Tibial nerve (tissue), 3 donors: ENCODE measurements around the gene CFAP54.

Source experiments
- POLR2A ChIP-seq, 2 donors: fragments of 450-650 bp; IDR thresholded peaks; one replicate each; pipeline ENCODE4 v1.6.1; 2017; ENCODE audit warnings: antibody characterized with exemption in 2 of 2, mild to moderate bottlenecking in 2 of 2, moderate library complexity in 2 of 2
- TF ChIP-seq, protein P1 (sequence below), 5 experiments: fragments of 200-600 bp in 3 of 5; fragments of 450-650 bp in 2 of 5; sonication (generic) in 3 of 5; IDR thresholded peaks; one replicate each; pipeline ENCODE4 v1.5.1; 2016 to 2019; ENCODE audit warnings: antibody characterized with exemption in 5 of 5, mild to moderate bottlenecking in 3 of 5, moderate library complexity in 2 of 5

- TF ChIP-seq, protein P1, sequence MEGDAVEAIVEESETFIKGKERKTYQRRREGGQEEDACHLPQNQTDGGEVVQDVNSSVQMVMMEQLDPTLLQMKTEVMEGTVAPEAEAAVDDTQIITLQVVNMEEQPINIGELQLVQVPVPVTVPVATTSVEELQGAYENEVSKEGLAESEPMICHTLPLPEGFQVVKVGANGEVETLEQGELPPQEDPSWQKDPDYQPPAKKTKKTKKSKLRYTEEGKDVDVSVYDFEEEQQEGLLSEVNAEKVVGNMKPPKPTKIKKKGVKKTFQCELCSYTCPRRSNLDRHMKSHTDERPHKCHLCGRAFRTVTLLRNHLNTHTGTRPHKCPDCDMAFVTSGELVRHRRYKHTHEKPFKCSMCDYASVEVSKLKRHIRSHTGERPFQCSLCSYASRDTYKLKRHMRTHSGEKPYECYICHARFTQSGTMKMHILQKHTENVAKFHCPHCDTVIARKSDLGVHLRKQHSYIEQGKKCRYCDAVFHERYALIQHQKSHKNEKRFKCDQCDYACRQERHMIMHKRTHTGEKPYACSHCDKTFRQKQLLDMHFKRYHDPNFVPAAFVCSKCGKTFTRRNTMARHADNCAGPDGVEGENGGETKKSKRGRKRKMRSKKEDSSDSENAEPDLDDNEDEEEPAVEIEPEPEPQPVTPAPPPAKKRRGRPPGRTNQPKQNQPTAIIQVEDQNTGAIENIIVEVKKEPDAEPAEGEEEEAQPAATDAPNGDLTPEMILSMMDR (IDR thresholded peaks at IDR 0.05), result no peak
- no peak for TF ChIP-seq POLR2A (IDR thresholded peaks at IDR 0.05)
Measured at GRCh38 chr12:96529912-96530311, 40.5 kb downstream of the CFAP54 start.
